Islet precursor cell (in vitro differentiated cells): ENCODE data around the gene LAP3.

Source experiments
- DNase-seq: peaks from one replicate; pipeline ENCODE4 v3.0.0-alpha.2; 2018

The LAP3 gene

DNA sequence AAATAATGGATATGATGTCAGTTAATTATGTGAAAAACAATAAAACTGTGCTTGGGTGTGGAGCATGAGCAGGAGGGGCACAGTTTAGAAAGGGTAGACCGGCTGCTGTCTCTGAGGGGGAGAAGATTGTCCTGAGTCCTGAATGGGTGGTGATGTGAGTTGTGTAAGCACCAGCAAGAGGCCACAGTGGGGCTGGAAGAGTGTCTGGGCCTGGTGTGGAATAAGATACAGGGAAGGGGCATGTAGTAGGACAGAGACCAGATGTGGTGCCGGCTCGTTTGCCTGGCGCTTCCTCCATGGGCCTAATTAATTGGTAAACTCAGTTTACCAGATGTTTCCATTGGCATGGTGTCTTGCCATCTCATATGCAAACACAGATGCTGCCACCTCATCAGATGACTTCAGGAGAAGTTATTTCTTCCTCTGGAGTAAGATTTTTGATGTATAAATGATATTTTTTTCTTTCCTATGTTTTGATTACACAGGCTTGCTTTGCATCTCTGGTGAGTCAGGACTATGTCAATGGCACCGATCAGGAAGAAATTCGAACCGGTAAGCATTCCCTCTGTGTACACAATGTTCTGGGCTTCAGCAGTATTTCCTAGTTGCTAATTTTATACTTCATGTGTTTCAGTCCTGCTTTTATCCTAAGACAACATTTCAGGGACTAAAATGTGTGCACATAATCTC, 42.6 kb downstream of the LAP3 start:
- DNase-seq = no peak

DNA sequence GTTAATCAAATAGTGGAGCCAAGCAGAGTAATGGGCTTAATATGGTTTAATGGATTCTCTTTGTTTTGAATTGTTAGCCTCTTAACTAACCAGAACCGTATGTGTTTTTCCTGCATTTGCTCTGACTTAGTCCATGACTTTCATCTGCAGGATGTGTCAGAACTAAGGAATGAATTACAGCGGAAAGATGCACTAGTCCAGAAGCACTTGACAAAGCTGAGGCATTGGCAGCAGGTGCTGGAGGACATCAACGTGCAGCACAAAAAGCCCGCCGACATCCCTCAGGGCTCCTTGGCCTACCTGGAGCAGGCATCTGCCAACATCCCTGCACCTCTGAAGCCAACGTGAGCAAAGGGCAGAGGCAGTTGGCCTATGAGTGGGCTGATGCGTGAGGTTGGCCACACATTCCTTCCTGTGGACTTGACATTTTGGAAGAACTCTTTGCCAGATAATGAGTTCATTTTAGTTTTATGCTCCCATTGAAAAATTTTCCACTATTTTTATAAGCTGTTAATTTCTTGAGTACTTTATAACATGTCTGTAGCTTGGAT, 46.5 kb downstream of the LAP3 start:
- no peak for DNase-seq

DNA sequence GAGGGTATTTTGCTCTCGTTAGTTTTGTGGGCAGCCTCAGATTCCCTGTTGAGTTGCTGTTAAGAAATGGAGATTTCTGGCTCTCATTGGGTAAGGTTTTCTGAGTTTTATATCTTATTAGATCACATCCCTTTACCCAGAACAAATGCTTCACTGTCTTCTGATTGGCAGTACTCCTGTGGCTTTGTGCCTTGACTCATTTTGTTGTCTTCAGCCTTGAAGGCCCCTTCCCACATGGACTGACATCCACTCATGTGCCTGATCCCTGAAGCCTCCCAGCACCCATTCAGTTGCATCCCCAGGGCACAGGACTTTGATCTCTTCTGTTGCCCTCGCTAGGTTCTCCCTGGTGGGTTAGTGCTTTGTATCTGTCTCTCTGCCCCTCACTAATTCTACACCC, 47.8 kb downstream of the LAP3 start:
- no peak for DNase-seq

DNA sequence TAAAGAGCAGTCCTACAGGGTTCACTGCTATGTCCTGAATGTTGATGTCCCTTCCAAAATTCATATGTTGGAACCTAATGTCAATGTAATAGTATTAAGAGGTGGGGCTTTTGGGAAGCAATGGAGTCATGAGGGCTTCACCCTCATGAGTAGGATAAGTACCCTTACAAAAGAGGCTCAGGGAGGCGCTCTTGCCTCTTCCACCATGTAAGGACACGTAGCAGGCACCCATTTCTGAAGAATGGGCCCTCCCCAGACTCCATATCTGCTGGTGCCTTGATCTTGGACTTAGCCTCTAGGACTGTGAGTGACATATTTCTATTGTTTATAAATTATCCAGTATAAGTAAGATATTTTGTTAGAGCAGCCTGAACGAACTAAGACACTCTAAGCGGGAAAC, 53.2 kb downstream of the LAP3 start:
- no peak for DNase-seq

DNA sequence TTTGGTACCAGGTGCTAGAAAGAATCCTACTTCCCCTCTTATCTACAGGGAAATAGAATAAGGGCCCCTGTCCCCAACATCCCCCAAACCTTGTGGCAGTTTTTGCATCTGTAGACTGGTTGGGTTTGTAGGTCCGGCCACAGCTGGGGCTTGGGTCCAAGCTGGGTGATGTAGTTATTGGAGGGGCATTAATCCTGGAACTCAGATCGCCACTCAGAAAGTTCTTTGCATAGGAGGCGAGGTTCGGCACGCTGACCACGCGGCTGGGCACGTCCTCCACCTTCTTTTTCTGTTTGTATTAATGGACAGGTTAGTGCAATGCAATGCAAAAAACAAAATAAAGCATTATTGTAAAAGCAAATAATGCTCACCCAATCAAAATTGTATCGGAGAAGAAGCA, 56.6 kb downstream of the LAP3 start:
- no peak for DNase-seq

DNA sequence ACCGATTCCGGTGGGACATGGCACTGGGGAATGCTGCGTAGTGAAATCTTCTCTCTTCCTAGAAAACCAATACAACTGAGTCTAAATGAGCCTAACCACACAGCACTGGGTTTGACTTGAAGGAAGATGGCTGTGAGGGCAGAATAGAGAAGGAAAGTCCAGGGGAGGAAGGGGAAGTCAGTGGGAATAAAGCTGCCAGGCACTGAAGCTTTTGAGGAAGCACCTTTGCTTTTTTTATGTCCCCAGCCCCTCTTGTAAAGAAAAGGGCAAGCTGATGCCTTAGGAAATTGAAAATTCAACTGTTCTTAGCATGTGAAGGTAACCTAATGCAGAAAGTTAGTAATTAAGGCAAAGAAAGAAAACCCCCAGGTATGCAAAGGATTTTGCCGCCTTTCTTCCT, 58.1 kb downstream of the LAP3 start:
- DNase-seq = no peak

DNA sequence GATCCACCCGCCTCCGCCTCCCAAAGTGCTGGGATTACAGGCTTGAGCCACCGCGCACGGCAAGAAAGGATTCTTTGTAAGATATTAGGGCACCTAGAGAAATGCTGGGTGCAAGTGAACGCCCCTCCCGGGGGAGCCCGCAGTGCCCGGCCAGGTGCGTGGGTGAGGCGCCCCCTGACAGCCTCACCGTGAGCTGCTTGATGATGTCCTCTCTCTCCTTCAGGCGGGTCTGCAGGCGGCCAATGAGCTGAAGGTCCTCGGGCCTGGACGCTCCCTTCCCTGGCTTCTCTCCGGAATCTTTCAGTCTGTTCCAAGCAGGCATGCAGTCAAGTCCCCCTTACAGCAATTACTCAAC, 59.3 kb downstream of the LAP3 start:
- DNase-seq = no peak

DNA sequence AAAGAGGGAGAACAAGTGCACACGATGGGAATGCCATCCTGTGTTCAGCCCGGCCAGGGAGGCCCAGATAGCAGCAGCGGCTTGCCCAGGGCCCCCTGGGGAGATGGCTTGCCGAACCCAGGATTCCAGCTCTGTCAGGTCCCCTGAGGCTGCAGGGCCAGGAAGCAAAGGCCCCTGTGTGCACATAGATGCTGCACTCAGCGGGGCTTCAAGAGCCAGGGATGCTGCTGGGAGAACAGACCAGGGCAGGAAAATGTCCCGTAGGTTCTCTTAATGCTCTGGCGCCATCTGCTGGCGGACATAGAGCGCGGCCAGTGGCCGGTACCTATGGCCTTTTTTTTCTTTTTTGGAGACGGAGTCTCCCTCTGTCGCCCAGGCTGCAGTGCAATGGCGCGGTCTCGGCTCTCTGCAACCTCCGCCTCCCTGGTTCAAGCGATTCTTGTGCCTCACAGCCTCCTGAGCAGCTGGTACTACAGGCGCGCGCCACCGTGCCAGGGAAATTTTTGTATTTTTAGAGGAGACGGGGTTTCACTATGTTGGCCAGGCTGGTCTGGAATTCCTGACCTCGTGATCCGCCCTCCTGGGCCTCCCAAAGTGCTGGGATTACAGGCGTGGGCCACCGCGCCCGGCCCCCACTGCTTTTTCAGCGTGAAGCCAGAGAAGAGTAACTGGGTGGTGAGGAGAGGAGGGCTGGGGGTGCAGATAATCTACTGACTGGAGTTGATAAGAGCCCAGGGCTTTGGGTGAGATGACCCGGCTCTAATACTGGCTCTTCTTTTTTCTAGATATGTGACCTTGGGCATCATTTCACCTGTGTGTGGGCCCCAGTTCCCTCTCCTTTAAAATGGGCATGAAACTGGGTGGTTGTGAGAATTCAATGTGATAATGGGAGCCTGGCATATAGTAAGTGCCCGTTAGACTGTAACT, 60.0 kb downstream of the LAP3 start:
- DNase-seq = peak; percentile 91

DNA sequence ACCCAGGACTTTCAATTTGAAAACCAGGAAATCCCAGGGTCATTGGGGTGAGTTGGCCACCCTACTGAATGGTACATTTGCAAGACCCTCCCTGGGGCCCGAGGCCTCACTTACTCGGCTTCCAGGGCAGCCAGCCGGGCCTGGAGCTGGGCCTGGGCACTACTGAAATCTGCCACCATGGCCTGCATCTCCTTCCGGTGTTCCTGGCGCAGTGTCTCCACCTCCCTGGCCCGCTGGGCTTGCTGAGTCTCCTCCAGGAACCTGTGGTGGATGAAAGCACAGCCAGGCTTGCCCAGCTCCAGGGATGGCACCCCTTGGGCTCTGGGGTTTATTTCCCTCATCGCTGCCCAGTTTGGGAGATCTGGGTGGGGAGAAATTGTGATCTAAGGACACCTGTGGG, 62.1 kb downstream of the LAP3 start:
- no peak for DNase-seq

DNA sequence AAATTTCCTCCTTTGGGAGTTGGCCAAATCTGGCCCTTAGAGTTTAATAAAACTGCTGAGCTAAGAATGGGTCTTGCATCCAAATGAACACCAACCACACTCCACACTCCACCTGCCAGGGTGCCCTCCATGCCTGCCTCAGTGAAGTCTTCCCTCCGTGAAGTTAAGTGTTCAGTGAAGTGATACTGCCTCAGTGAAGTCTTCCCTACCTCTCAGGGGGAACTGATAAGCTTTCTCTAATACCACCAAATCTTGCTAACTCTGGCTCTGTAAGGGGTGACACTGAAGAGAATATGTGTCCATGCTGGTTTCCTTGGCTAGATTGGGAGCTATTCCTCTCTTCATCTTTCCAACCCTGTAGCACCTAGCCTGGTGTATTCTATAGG, 65.4 kb downstream of the LAP3 start:
- no peak for DNase-seq

DNA sequence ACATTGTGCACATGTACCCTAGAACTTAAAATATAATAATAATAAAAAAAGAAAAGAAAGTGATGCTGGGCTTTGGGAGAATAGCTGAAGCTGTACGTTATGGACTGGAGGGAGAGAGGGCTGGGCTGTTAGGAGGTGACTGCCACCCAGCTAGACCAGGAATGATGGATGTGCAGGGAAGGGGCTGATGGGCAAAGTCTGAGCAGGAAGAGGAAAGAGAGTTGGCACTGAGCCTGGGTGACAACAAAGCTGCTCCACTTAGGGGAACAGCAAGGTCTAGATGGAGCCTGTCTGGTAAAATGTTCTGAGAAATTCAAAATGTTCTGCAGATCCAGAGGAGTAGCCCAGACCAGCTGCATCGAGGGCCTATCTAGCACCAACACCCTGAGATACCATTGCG, 69.7 kb downstream of the LAP3 start:
- DNase-seq = no peak

DNA sequence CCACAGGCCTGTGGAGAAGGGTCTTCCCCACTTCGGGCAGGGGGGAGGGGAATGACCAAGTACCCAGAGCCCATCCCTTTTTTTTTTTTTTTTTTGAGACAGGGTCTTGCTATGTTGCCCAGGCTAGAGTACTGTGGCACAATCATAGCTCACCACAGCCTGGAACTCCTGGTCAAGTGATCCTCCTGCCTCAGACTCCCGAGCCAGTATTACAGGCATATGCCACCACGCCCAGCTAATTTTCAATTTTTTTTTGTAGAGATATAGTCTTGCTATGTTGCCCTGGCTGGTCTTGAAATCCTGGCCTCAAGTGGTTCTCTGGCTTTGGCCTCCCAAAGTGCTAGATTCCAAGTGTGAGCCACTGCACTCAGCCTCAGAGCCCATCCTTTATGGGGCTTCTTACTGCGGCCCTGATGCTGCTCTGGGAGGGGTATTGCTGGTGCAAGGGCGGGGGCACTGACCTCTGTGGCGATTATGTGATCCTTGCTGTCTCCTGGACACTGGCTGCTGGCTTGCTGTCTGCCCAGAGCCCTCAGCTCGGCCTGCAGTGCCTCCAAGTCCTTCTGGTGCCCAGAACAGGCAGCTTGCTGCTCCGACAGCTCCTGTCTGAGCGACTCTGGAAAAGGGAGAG, 70.3 kb downstream of the LAP3 start:
- DNase-seq = no peak

DNA sequence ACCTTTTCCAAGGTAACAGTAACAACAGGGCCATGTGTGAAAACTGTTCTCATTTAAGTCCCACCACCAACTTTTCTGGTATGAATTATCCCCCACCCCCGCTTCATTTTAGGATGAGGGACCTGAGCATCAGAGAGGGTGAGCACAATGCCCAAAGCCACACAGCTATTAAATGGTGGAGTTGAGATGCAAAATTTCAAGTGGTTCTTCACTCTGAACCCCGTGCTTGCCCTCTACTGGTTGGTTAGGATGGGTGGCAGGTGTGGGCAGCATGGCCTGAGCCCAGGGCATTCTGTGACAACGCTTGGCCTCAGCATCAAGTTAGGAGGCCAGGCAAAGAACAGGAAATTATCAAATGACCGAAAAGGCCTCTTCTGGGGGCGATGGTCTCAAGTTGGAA, 70.9 kb downstream of the LAP3 start:
- DNase-seq = no peak

DNA sequence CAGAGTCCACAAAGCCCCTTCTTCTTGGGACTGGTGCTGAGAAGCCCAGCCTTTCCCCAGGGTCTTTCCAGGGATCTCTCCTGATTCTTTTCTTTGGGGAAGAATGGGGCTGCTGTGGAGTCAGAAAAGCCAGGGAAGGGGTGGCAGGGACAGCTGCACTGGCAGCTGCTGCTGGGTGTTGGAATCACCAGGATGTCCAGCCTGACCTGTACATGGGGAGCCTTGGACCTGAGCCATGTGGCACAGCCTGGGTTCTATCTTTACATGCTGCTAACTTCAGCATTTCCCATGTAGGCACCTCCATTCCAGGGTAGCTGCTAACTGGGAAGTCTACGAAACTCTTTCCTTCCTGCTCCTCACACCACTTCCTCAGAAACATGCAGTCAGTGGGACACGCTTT, 73.4 kb downstream of the LAP3 start:
- no peak for DNase-seq

DNA sequence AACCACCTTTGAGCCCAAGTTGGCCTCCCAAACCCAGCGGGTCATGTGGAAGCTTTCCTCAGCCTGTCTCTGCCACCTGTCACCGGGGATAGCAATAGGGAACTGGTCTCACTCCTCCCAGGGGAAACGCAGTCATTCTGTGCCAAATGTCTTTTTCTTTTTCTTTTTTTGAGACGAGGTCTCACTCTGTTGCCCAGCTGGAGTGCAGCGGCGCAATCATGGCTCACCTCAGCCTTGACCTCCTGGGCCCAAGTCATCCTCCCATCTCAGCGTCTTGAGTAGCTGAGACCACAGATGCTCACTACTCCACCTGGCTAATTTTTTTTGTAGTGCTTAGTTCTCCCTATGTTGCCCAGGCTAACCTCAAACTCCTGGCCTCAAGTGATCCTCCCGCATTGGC, 77.7 kb downstream of the LAP3 start:
- DNase-seq = no peak

DNA sequence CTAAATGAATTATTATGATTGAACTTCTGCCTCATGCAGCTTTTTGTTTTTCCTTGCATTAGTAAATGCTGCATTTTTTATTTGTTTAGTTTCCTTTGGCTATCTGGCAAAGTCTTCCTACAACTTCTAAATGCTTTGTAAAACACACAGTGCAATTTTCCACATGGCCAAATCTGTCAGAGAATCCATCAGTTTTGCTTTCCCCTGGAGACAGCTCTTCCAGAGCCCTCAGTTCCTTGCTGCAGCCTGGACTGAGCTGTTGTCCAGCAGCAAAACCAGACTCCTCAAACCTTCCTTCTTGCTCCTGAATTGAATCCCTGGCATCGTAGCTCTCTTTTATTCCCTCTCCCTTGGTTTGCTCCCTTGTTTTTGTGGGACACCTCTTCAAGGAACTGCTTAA, 80.1 kb downstream of the LAP3 start:
- DNase-seq = no peak
